Glutamatergic neuron (in vitro differentiated cells): ENCODE measurements around the gene ABTB2. TPM values are rescaled to one million over a fixed set of nuclear protein-coding genes. Genes with fewer than 3 reads are reported as not detected.
A peak's percentile ranks its signal among the peaks of the same experiment; 100 is the strongest.

Source experiments
- DNase-seq: peaks from one replicate; pipeline ENCODE4 v3.0.0; 2022
- H3K27ac Mint-ChIP-seq: one replicate; pipeline ENCODE4 v1.8.0; 2020; ENCODE audit warnings: mild to moderate bottlenecking, mixed read lengths, inconsistent platforms; ENCODE audit not compliant: unreplicated experiment
- H3K27me3 Mint-ChIP-seq: one replicate; pipeline ENCODE4 v1.8.0; 2020; ENCODE audit warnings: mild to moderate bottlenecking, moderate library complexity, mixed read lengths, inconsistent platforms; ENCODE audit not compliant: unreplicated experiment
- H3K36me3 Mint-ChIP-seq: one replicate; pipeline ENCODE4 v1.8.0; 2020; ENCODE audit warnings: mild to moderate bottlenecking, mixed read lengths, inconsistent platforms; ENCODE audit not compliant: unreplicated experiment
- H3K4me1 Mint-ChIP-seq: one replicate; pipeline ENCODE4 v1.8.0; 2020; ENCODE audit warnings: mild to moderate bottlenecking, low read depth, mixed read lengths, inconsistent platforms; ENCODE audit not compliant: unreplicated experiment
- H3K4me3 Mint-ChIP-seq: one replicate; pipeline ENCODE4 v1.8.0; 2020; ENCODE audit warnings: mild to moderate bottlenecking, mixed read lengths, inconsistent platforms; ENCODE audit not compliant: unreplicated experiment
- H3K9me3 Mint-ChIP-seq: one replicate; pipeline ENCODE4 v1.8.0; 2020; ENCODE audit warnings: mild to moderate bottlenecking, moderate library complexity, mixed read lengths, inconsistent platforms; ENCODE audit not compliant: unreplicated experiment
- CTCF ChIP-seq: fragments of 200-600 bp; sonication (generic); IDR thresholded peaks from one replicate; pipeline ENCODE4 v1.5.0; 2021; ENCODE audit not compliant: partially characterized antibody, unreplicated experiment
- total RNA-seq: library from RNA; stranded (reverse); fragmentation: NEBNext Ultra II Directional; extraction: Animal tissue kit (Norgen Biotek cat#: 25700); gene quantifications from one replicate; pipeline ENCODE4 v1.2.1, GENCODE V29; 2021; ENCODE audit not compliant: unreplicated experiment

Gene ABTB2
- total RNA-seq, 1 donor from 2014 or later = 9.3 TPM

- H3K4me3 Mint-ChIP-seq = peak overlapping the region; percentile 52
- no peaks in the 10 kb centered on the region for H3K36me3 Mint-ChIP-seq
- H3K27me3 Mint-ChIP-seq = peaks cover 19% of the 10 kb centered on the region
- no peak for TF ChIP-seq CTCF
- peaks cover 23% of the 10 kb centered on the region for H3K4me1 Mint-ChIP-seq
- no peak for DNase-seq
- peaks cover 3% of the 10 kb centered on the region for H3K9me3 Mint-ChIP-seq
- peak overlapping the region; percentile 69 for H3K27ac Mint-ChIP-seq
Observed at GRCh38 chr11:34168642-34169420, 189.0 kb downstream of the ABTB2 start.

GRCh38 chr11:34167961-34168360, 189.8 kb downstream of the ABTB2 start:
- H3K4me3 Mint-ChIP-seq = no peak overlapping the region
- no peak overlapping the region for H3K27ac Mint-ChIP-seq
- H3K36me3 Mint-ChIP-seq = no peaks in the 10 kb centered on the region
- TF ChIP-seq CTCF = no peak
- peaks cover 17% of the 10 kb centered on the region for H3K27me3 Mint-ChIP-seq
- peaks cover 23% of the 10 kb centered on the region for H3K4me1 Mint-ChIP-seq
- DNase-seq = no peak
- peaks cover 7% of the 10 kb centered on the region for H3K9me3 Mint-ChIP-seq

- Mint-ChIP-seq H3K36me3 (no peaks in the 10 kb centered on the region), H3K27ac (no peak overlapping the region), H3K4me3 (no peak overlapping the region), H3K4me1 (peaks cover 23% of the 10 kb centered on the region), H3K27me3 (peaks cover 17% of the 10 kb centered on the region), H3K9me3 (peaks cover 7% of the 10 kb centered on the region)
- TF ChIP-seq CTCF = no peak
- no peak for DNase-seq
Observed at GRCh38 chr11:34166806-34167740, 190.7 kb downstream of the ABTB2 start.

- DNase-seq = no peak
- Mint-ChIP-seq H3K4me1 (peaks cover 23% of the 10 kb centered on the region), H3K27ac (no peak overlapping the region), H3K27me3 (peaks cover 16% of the 10 kb centered on the region), H3K9me3 (peaks cover 7% of the 10 kb centered on the region), H3K4me3 (no peak overlapping the region), H3K36me3 (no peaks in the 10 kb centered on the region)
- no peak for TF ChIP-seq CTCF
Observed at GRCh38 chr11:34165786-34166555, 191.8 kb downstream of the ABTB2 start.
